Neural progenitor cell (in vitro differentiated cells): ENCODE measurements around the gene NSUN2.

Experiments used
- EZH2 ChIP-seq: fragments of 200-600 bp; sonication (generic); IDR thresholded peaks from 2 replicates; pipeline ENCODE4 v1.6.1; 2017; ENCODE audit warnings: antibody characterized with exemption, mild to moderate bottlenecking, moderate library complexity
- EZH2phosphoT487 ChIP-seq: fragments of 200-600 bp; sonication (generic); IDR thresholded peaks from 2 replicates; pipeline ENCODE4 v1.6.1; 2017; ENCODE audit warnings: antibody characterized with exemption
- TF ChIP-seq, protein P1 (sequence below): fragments of 200-600 bp; sonication (generic); IDR thresholded peaks from 2 replicates; pipeline ENCODE4 v1.5.1; 2017; ENCODE audit warnings: antibody characterized with exemption, mild to moderate bottlenecking

- TF ChIP-seq, protein P1, sequence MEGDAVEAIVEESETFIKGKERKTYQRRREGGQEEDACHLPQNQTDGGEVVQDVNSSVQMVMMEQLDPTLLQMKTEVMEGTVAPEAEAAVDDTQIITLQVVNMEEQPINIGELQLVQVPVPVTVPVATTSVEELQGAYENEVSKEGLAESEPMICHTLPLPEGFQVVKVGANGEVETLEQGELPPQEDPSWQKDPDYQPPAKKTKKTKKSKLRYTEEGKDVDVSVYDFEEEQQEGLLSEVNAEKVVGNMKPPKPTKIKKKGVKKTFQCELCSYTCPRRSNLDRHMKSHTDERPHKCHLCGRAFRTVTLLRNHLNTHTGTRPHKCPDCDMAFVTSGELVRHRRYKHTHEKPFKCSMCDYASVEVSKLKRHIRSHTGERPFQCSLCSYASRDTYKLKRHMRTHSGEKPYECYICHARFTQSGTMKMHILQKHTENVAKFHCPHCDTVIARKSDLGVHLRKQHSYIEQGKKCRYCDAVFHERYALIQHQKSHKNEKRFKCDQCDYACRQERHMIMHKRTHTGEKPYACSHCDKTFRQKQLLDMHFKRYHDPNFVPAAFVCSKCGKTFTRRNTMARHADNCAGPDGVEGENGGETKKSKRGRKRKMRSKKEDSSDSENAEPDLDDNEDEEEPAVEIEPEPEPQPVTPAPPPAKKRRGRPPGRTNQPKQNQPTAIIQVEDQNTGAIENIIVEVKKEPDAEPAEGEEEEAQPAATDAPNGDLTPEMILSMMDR: no peak
- TF ChIP-seq EZH2 (no peak), EZH2phosphoT487 (no peak)
These were observed 33.9 kb upstream of the NSUN2 start for GRCh38 chr5:6666762-6667161.
